ENCODE results near the gene DHRS2. TPM values are rescaled to one million over a fixed set of nuclear protein-coding genes. Genes with fewer than 3 reads are reported as not detected.

The DHRS2 gene
- polyA plus RNA-seq, 1 of the 3 experiments (the other 2 are of a cell fraction), result 1.2 TPM

- 49% methylated on average over 5 of the region's 6 CpGs for WGBS (ENCODE audit: low lambda C conversion rate)
- Histone ChIP-seq H3K79me2 (ENCODE audit: insufficient read depth) (no peaks in the 10 kb centered on the region), H3K9me2 (no peaks in the 10 kb centered on the region), H3K27ac (ENCODE audit: low read depth in 2 of 2, low read length in 1 of 2) (no peak overlapping the region), H3K4me1 (ENCODE audit: control insufficient read depth in 1 of 2, insufficient read depth in 2 of 2, low read depth in 1 of 2, low read length in 1 of 2) (peaks cover 0 to under 1% of the 10 kb centered on the region in 2 experiments; a peak in 1 of 4 replicates), H3K9ac (no peak overlapping the region), H3F3A (replicated peaks; ENCODE audit: insufficient read depth) (no peaks in the 10 kb centered on the region), H3K4me3 (ENCODE audit: low read depth in 2 of 2, low read length in 1 of 2) (no peak overlapping the region), H2AFZ (ENCODE audit: low read depth) (no peak overlapping the region), H4K20me1 (ENCODE audit: insufficient read depth) (no peaks in the 10 kb centered on the region), H3K4me2 (no peak overlapping the region), H3K27me3 (ENCODE audit: insufficient read depth) (no peaks in the 10 kb centered on the region; the same call in 1 of the 2 replicates), H3K9me3 (no peaks in the 10 kb centered on the region), H3K36me3 (replicated peaks in 1 of 2; ENCODE audit: control insufficient read depth in 1 of 2, insufficient read depth in 2 of 2, low read length in 1 of 2) (no peaks in the 10 kb centered on the region)
- POLR2A ChIA-PET, result no interaction called here
- DNase-seq, result no peak
- TF ChIP-seq MXI1 (IDR thresholded peaks at IDR 0.05; ENCODE audit: low read depth, low read length) (no peak), FOSL2 (IDR thresholded peaks at IDR 0.05; ENCODE audit: borderline replicate concordance, low read depth) (no peak), USF1 (IDR thresholded peaks at IDR 0.05; ENCODE audit: borderline replicate concordance, low read depth) (no peak), SIN3A (IDR thresholded peaks at IDR 0.05; ENCODE audit: borderline replicate concordance, low read depth, low read length) (no peak), RXRA (IDR thresholded peaks at IDR 0.05; ENCODE audit: borderline replicate concordance, low read depth) (no peak), CTCF (IDR thresholded peaks at IDR 0.05) (no peak), EP300 (IDR thresholded peaks at IDR 0.05; ENCODE audit: borderline replicate concordance in 1 of 2, low read depth in 1 of 2, low read length in 1 of 2) (no peak), USF2 (IDR thresholded peaks at IDR 0.05; ENCODE audit: borderline replicate concordance, low read depth, low read length) (no peak), RFX5 (IDR thresholded peaks at IDR 0.05; ENCODE audit: low read length) (no peak), TEAD4 (IDR thresholded peaks at IDR 0.05; ENCODE audit: borderline replicate concordance, insufficient read depth) (no peak), FOXM1 (IDR thresholded peaks at IDR 0.05; ENCODE audit: low read depth) (no peak), GATA2 (CRISPR knock-in tag; IDR thresholded peaks at IDR 0.05) (no peak)
- CTCF ChIA-PET, result interaction anchor here (3.6 to 4.9 kb wide), 2 partner anchors 14 to 15 kb away, joined by 21 to 31 read pairs; no protein-coding TSS in a partner anchor
These were observed 10.7 kb downstream of the DHRS2 start for GRCh38 chr14:23646648-23647549.

Measured in SK-N-SH (cell line).